ENCODE results near the gene ADGRA1. TPM values are rescaled to one million over a fixed set of nuclear protein-coding genes. Genes with fewer than 3 reads are reported as not detected.

ADGRA1 gene
- not detected for polyA plus RNA-seq (2013, experiment 1 of 2)
- polyA plus RNA-seq (2013, experiment 2 of 2) = not detected

- H3K36me3 ChIP-seq (ENCODE audit: control insufficient read depth in 1 of 2, insufficient read depth in 2 of 2, low read depth in 1 of 2, low read length in 2 of 2) = no peaks in the 10 kb centered on the region
- no peak within 1 kb of the TSS for H3K4me3 ChIP-seq (ENCODE audit: insufficient read depth in 1 of 2, low read depth in 1 of 2, low read length in 2 of 2)
- no peak for DNase-seq
- H2BK12ac ChIP-seq (ENCODE audit: low read length in 2 of 2) = no peak within 1 kb of the TSS
- H3K14ac ChIP-seq (ENCODE audit: low read length in 2 of 2) = no peak within 1 kb of the TSS
- H2BK120ac ChIP-seq (ENCODE audit: low read depth, low read length) = no peak within 1 kb of the TSS
- no peak within 1 kb of the TSS for H2BK5ac ChIP-seq (ENCODE audit: low read depth, low read length, poor library complexity, severe bottlenecking)
- no peak within 1 kb of the TSS for H3K23ac ChIP-seq (ENCODE audit: low read length in 2 of 2)
- no peak within 1 kb of the TSS for H2AFZ ChIP-seq (ENCODE audit: low read depth, low read length)
- peaks cover 9% of the 10 kb centered on the region for H3K4me1 ChIP-seq (ENCODE audit: control insufficient read depth, insufficient read depth, low read depth, low read length)
- no peak within 1 kb of the TSS for H2BK15ac ChIP-seq (ENCODE audit: low read depth, poor library complexity, severe bottlenecking)
- H4K91ac ChIP-seq (ENCODE audit: low read length) = no peak within 1 kb of the TSS
- H3K79me1 ChIP-seq (replicated peaks; ENCODE audit: low read length, poor library complexity, severe bottlenecking) = no peaks in the 10 kb centered on the region
- peak within 1 kb of the TSS; percentile 61 for H3K4me2 ChIP-seq (ENCODE audit: low read length, poor library complexity, severe bottlenecking)
- no peak within 1 kb of the TSS for H3K27ac ChIP-seq (ENCODE audit: low read length, poor library complexity, severe bottlenecking)
- no peaks in the 10 kb centered on the region for H3K9me3 ChIP-seq (ENCODE audit: control insufficient read depth, low read length)
- no peak within 1 kb of the TSS for H3K9ac ChIP-seq (ENCODE audit: low read length)
- peaks cover 45 to 82% of the 10 kb centered on the region in 2 experiments for H3K27me3 ChIP-seq (ENCODE audit: control insufficient read depth in 1 of 2, insufficient read depth in 1 of 2, low read length in 2 of 2)
- H3K4ac ChIP-seq (ENCODE audit: low read depth in 1 of 2, low read length in 2 of 2) = no peak within 1 kb of the TSS
- 3% methylated on average over 57 of the region's 72 CpGs for WGBS
- H2AK5ac ChIP-seq (ENCODE audit: low read length, severe bottlenecking) = no peak within 1 kb of the TSS
- no peak within 1 kb of the TSS for H4K8ac ChIP-seq (ENCODE audit: low read length)
- H3K18ac ChIP-seq (ENCODE audit: low read depth in 1 of 2, low read length in 2 of 2) = no peak within 1 kb of the TSS
Measured at GRCh38 chr10:133087679-133088178, at the start of gene ADGRA1. TSS of gene ADGRA1 (plus strand) at chr10:133087924. CDS start at chr10:133088910, 986 bp downstream.

GRCh38 chr10:133038036-133038823, 49.5 kb upstream of the ADGRA1 start:
- Histone ChIP-seq H3K18ac (ENCODE audit: low read depth in 1 of 2, low read length in 2 of 2) (no peak overlapping the region), H3K79me1 (replicated peaks; ENCODE audit: low read length, poor library complexity, severe bottlenecking) (no peaks in the 10 kb centered on the region), H3K27ac (ENCODE audit: low read length, poor library complexity, severe bottlenecking) (no peak overlapping the region), H2BK120ac (ENCODE audit: low read depth, low read length) (no peak overlapping the region), H3K14ac (ENCODE audit: low read length in 2 of 2) (no peak overlapping the region), H3K4me3 (ENCODE audit: insufficient read depth in 1 of 2, low read depth in 1 of 2, low read length in 2 of 2) (peak overlapping the region in 1 of 2 experiments; percentile 29), H2BK15ac (ENCODE audit: low read depth, poor library complexity, severe bottlenecking) (no peak overlapping the region), H3K9me3 (ENCODE audit: control insufficient read depth, low read length) (no peaks in the 10 kb centered on the region), H3K36me3 (ENCODE audit: control insufficient read depth in 1 of 2, insufficient read depth in 2 of 2, low read depth in 1 of 2, low read length in 2 of 2) (no peaks in the 10 kb centered on the region), H2BK12ac (ENCODE audit: low read length in 2 of 2) (no peak overlapping the region), H3K4ac (ENCODE audit: low read depth in 1 of 2, low read length in 2 of 2) (no peak overlapping the region), H2AK5ac (ENCODE audit: low read length, severe bottlenecking) (no peak overlapping the region), H4K91ac (ENCODE audit: low read length) (no peak overlapping the region), H3K23ac (ENCODE audit: low read length in 2 of 2) (no peak overlapping the region), H2AFZ (ENCODE audit: low read depth, low read length) (no peak overlapping the region), H3K4me2 (ENCODE audit: low read length, poor library complexity, severe bottlenecking) (no peak overlapping the region), H3K9ac (ENCODE audit: low read length) (no peak overlapping the region), H3K27me3 (ENCODE audit: control insufficient read depth in 1 of 2, insufficient read depth in 1 of 2, low read length in 2 of 2) (peaks cover 20 to 71% of the 10 kb centered on the region in 2 experiments), H3K4me1 (ENCODE audit: control insufficient read depth, insufficient read depth, low read depth, low read length) (no peaks in the 10 kb centered on the region), H2BK5ac (ENCODE audit: low read depth, low read length, poor library complexity, severe bottlenecking) (no peak overlapping the region), H4K8ac (ENCODE audit: low read length) (no peak overlapping the region)
- no peak for DNase-seq
- WGBS = 78% methylated on average over 25 of the region's 28 CpGs

GRCh38 chr10:133039107-133039802, 48.5 kb upstream of the ADGRA1 start:
- H3K4me1 ChIP-seq (ENCODE audit: control insufficient read depth, insufficient read depth, low read depth, low read length) = no peaks in the 10 kb centered on the region
- H3K14ac ChIP-seq (ENCODE audit: low read length in 2 of 2) = no peak overlapping the region
- no peak overlapping the region for H2BK5ac ChIP-seq (ENCODE audit: low read depth, low read length, poor library complexity, severe bottlenecking)
- no peak overlapping the region for H3K23ac ChIP-seq (ENCODE audit: low read length in 2 of 2)
- H4K91ac ChIP-seq (ENCODE audit: low read length) = no peak overlapping the region
- H2BK12ac ChIP-seq (ENCODE audit: low read length in 2 of 2) = no peak overlapping the region
- H3K18ac ChIP-seq (ENCODE audit: low read depth in 1 of 2, low read length in 2 of 2) = no peak overlapping the region
- WGBS = 77% methylated on average over 30 of the region's 30 CpGs
- H4K8ac ChIP-seq (ENCODE audit: low read length) = no peak overlapping the region
- H3K4me3 ChIP-seq (ENCODE audit: insufficient read depth in 1 of 2, low read depth in 1 of 2, low read length in 2 of 2) = no peak overlapping the region
- DNase-seq = no peak
- no peaks in the 10 kb centered on the region for H3K79me1 ChIP-seq (replicated peaks; ENCODE audit: low read length, poor library complexity, severe bottlenecking)
- H3K9ac ChIP-seq (ENCODE audit: low read length) = no peak overlapping the region
- H2AK5ac ChIP-seq (ENCODE audit: low read length, severe bottlenecking) = no peak overlapping the region
- no peaks in the 10 kb centered on the region for H3K36me3 ChIP-seq (ENCODE audit: control insufficient read depth in 1 of 2, insufficient read depth in 2 of 2, low read depth in 1 of 2, low read length in 2 of 2)
- no peaks in the 10 kb centered on the region for H3K9me3 ChIP-seq (ENCODE audit: control insufficient read depth, low read length)
- no peak overlapping the region for H3K4ac ChIP-seq (ENCODE audit: low read depth in 1 of 2, low read length in 2 of 2)
- H2AFZ ChIP-seq (ENCODE audit: low read depth, low read length) = no peak overlapping the region
- H3K4me2 ChIP-seq (ENCODE audit: low read length, poor library complexity, severe bottlenecking) = no peak overlapping the region
- H2BK120ac ChIP-seq (ENCODE audit: low read depth, low read length) = no peak overlapping the region
- no peak overlapping the region for H3K27ac ChIP-seq (ENCODE audit: low read length, poor library complexity, severe bottlenecking)
- peaks cover 16 to 62% of the 10 kb centered on the region in 2 experiments for H3K27me3 ChIP-seq (ENCODE audit: control insufficient read depth in 1 of 2, insufficient read depth in 1 of 2, low read length in 2 of 2)
- no peak overlapping the region for H2BK15ac ChIP-seq (ENCODE audit: low read depth, poor library complexity, severe bottlenecking)

GRCh38 chr10:133039803-133040165, 47.9 kb upstream of the ADGRA1 start:
- Histone ChIP-seq H3K27me3 (ENCODE audit: control insufficient read depth in 1 of 2, insufficient read depth in 1 of 2, low read length in 2 of 2) (peaks cover 11 to 56% of the 10 kb centered on the region in 2 experiments), H3K4ac (ENCODE audit: low read depth in 1 of 2, low read length in 2 of 2) (no peak overlapping the region), H2BK120ac (ENCODE audit: low read depth, low read length) (no peak overlapping the region), H2BK15ac (ENCODE audit: low read depth, poor library complexity, severe bottlenecking) (no peak overlapping the region), H3K27ac (ENCODE audit: low read length, poor library complexity, severe bottlenecking) (no peak overlapping the region), H3K4me1 (ENCODE audit: control insufficient read depth, insufficient read depth, low read depth, low read length) (no peaks in the 10 kb centered on the region), H3K23ac (ENCODE audit: low read length in 2 of 2) (no peak overlapping the region), H3K14ac (ENCODE audit: low read length in 2 of 2) (no peak overlapping the region), H2AFZ (ENCODE audit: low read depth, low read length) (no peak overlapping the region), H2BK12ac (ENCODE audit: low read length in 2 of 2) (no peak overlapping the region), H4K8ac (ENCODE audit: low read length) (no peak overlapping the region), H3K4me3 (ENCODE audit: insufficient read depth in 1 of 2, low read depth in 1 of 2, low read length in 2 of 2) (no peak overlapping the region), H4K91ac (ENCODE audit: low read length) (no peak overlapping the region), H2BK5ac (ENCODE audit: low read depth, low read length, poor library complexity, severe bottlenecking) (no peak overlapping the region), H2AK5ac (ENCODE audit: low read length, severe bottlenecking) (no peak overlapping the region), H3K18ac (ENCODE audit: low read depth in 1 of 2, low read length in 2 of 2) (no peak overlapping the region), H3K4me2 (ENCODE audit: low read length, poor library complexity, severe bottlenecking) (no peak overlapping the region), H3K9ac (ENCODE audit: low read length) (no peak overlapping the region), H3K79me1 (replicated peaks; ENCODE audit: low read length, poor library complexity, severe bottlenecking) (no peaks in the 10 kb centered on the region), H3K36me3 (ENCODE audit: control insufficient read depth in 1 of 2, insufficient read depth in 2 of 2, low read depth in 1 of 2, low read length in 2 of 2) (no peaks in the 10 kb centered on the region), H3K9me3 (ENCODE audit: control insufficient read depth, low read length) (no peaks in the 10 kb centered on the region)
- 82% methylated on average over 15 of the region's 15 CpGs for WGBS
- no peak for DNase-seq

Data from mesenchymal stem cell (in vitro differentiated cells and primary cell).